Stimulated activated CD8-positive, alpha-beta memory T cell treated with anti-CD3 and anti-CD28 coated beads, Interleukin-4, amount 100 ng/mL, for 1 hour (primary cell): ENCODE results near the gene C2orf76.

Experiments used
- DNase-seq, 2 donors: peaks; one replicate each; pipeline ENCODE4 v3.0.0-alpha.2; 2020; ENCODE audit warnings: low read depth in 2 of 2, low spot score in 1 of 2

The C2orf76 gene

GRCh38 chr2:119265693-119266066 is 101.0 kb downstream of the C2orf76 start:
- DNase-seq = no peak

GRCh38 chr2:119264781-119265692 is 101.6 kb downstream of the C2orf76 start:
- no peak for DNase-seq

- DNase-seq = no peak
Observed at GRCh38 chr2:119263656-119264055, 103.0 kb downstream of the C2orf76 start.

GRCh38 chr2:119263025-119263424 is 103.6 kb downstream of the C2orf76 start:
- DNase-seq = no peak

GRCh38 chr2:119261493-119262225 is 105.0 kb downstream of the C2orf76 start:
- no peak for DNase-seq

GRCh38 chr2:119260646-119261492 is 105.8 kb downstream of the C2orf76 start:
- no peak for DNase-seq

GRCh38 chr2:119259296-119259860 is 107.3 kb downstream of the C2orf76 start:
- DNase-seq = no peak

GRCh38 chr2:119257198-119257597 is 109.4 kb downstream of the C2orf76 start:
- DNase-seq = no peak

GRCh38 chr2:119256582-119256921 is 110.1 kb downstream of the C2orf76 start:
- no peak for DNase-seq

- DNase-seq = no peak
Observed at GRCh38 chr2:119255760-119256581, 110.7 kb downstream of the C2orf76 start.

GRCh38 chr2:119254601-119255080 is 112.0 kb downstream of the C2orf76 start:
- DNase-seq = no peak

- no peak for DNase-seq
Observed at GRCh38 chr2:119253760-119254600, 112.7 kb downstream of the C2orf76 start.

- DNase-seq = no peak
Observed at GRCh38 chr2:119253114-119253702, 113.4 kb downstream of the C2orf76 start.
